Liver (tissue), 9 donors: Measurements from ENCODE around the gene TMTC2. TPM values are rescaled to one million over a fixed set of nuclear protein-coding genes. Genes with fewer than 3 reads are reported as not detected.

Source experiments
- DNase-seq: peaks from one replicate; pipeline ENCODE4 v3.0.0-alpha.2; 2017; ENCODE audit warnings: low spot score
- H3K27ac ChIP-seq, 2 donors: one replicate each; pipeline ENCODE4 v1.7.0; 2013; ENCODE audit warnings: inconsistent platforms in 2 of 2, low read length in 2 of 2, control low read depth in 1 of 2, low read depth in 1 of 2, mild to moderate bottlenecking in 1 of 2
- H3K27me3 ChIP-seq, 4 donors: one replicate each; pipeline versions ENCODE4 v1.6.1 to v1.7.0; 2013; ENCODE audit warnings: low read length in 3 of 4, inconsistent platforms in 1 of 4, mild to moderate bottlenecking in 1 of 4, moderate library complexity in 1 of 4; ENCODE audit not compliant: control insufficient read depth in 4 of 4, insufficient read depth in 4 of 4
- H3K36me3 ChIP-seq, 4 donors: one replicate each; pipeline versions ENCODE4 v1.6.1 to v1.7.0; 2013; ENCODE audit warnings: low read length in 3 of 4, mild to moderate bottlenecking in 3 of 4, low read depth in 1 of 4, moderate library complexity in 1 of 4; ENCODE audit not compliant: control insufficient read depth in 4 of 4, insufficient read depth in 3 of 4
- H3K4me1 ChIP-seq, 4 donors: one replicate each; pipeline versions ENCODE4 v1.6.1 to v1.7.0; 2013; ENCODE audit warnings: low read length in 3 of 4, mild to moderate bottlenecking in 3 of 4, moderate library complexity in 1 of 4; ENCODE audit not compliant: control insufficient read depth in 4 of 4, insufficient read depth in 4 of 4
- H3K4me3 ChIP-seq, 3 donors: one replicate each; pipeline versions ENCODE4 v1.6.1 to v1.7.0; 2013; ENCODE audit warnings: low read length in 3 of 3, control low read depth in 1 of 3, low read depth in 1 of 3, mild to moderate bottlenecking in 1 of 3
- H3K9ac ChIP-seq, 2 donors: one replicate each; pipeline ENCODE4 v1.7.0; 2013; ENCODE audit warnings: low read length in 2 of 2, mild to moderate bottlenecking in 2 of 2, moderate library complexity in 2 of 2, control low read depth in 1 of 2, low read depth in 1 of 2
- H3K9me3 ChIP-seq, 4 donors: one replicate each; pipeline versions ENCODE4 v1.6.1 to v1.7.0; 2013; ENCODE audit warnings: low read length in 3 of 4; ENCODE audit not compliant: control insufficient read depth in 4 of 4
- ATF3 ChIP-seq: IDR thresholded peaks from 2 replicates; pipeline ENCODE4 v1.6.1; 2016; ENCODE audit warnings: antibody characterized with exemption
- CTCF ChIP-seq: fragments of 150-350 bp; IDR thresholded peaks from 2 replicates; pipeline ENCODE4 v1.5.1; 2017; ENCODE audit warnings: improper control_type of control experiment, low read depth, low read length; ENCODE audit not compliant: missing input control
- EGR1 ChIP-seq, 2 donors: IDR thresholded peaks; 2 replicates each; pipeline ENCODE4 v1.6.1; 2016 to 2018; ENCODE audit warnings: antibody characterized with exemption in 2 of 2, low read depth in 2 of 2
- FOXA1 ChIP-seq: IDR thresholded peaks from 2 replicates; pipeline ENCODE4 v1.6.1; 2016; ENCODE audit warnings: antibody characterized with exemption
- GABPA ChIP-seq, 2 donors: IDR thresholded peaks in 1 of 2; conservative IDR thresholded peaks in 1 of 2; 2 replicates each; pipeline ENCODE4 v1.6.1; 2016; ENCODE audit warnings: antibody characterized with exemption in 2 of 2, mild to moderate bottlenecking in 1 of 2, moderate library complexity in 1 of 2
- HNF4A ChIP-seq, 2 donors: conservative IDR thresholded peaks; 2 replicates each; pipeline ENCODE4 v1.6.1; 2016; ENCODE audit warnings: antibody characterized with exemption in 2 of 2, mild to moderate bottlenecking in 2 of 2
- JUND ChIP-seq, 2 donors: IDR thresholded peaks; 2 replicates each; pipeline ENCODE4 v1.6.1; 2016; ENCODE audit warnings: antibody characterized with exemption in 2 of 2
- NR2F2 ChIP-seq: IDR thresholded peaks from 2 replicates; pipeline ENCODE4 v1.6.1; 2016; ENCODE audit warnings: antibody characterized with exemption
- RAD21 ChIP-seq, 2 donors: IDR thresholded peaks; 2 replicates each; pipeline ENCODE4 v1.6.1; 2016; ENCODE audit warnings: antibody characterized with exemption in 2 of 2, mild to moderate bottlenecking in 2 of 2
- REST ChIP-seq: IDR thresholded peaks from 2 replicates; pipeline ENCODE4 v1.6.1; 2016; ENCODE audit warnings: antibody characterized with exemption, mild to moderate bottlenecking
- RXRA ChIP-seq, 2 donors: IDR thresholded peaks; 2 replicates each; pipeline ENCODE4 v1.6.1; 2017 to 2018; ENCODE audit warnings: antibody characterized with exemption in 2 of 2, mild to moderate bottlenecking in 1 of 2
- SP1 ChIP-seq: IDR thresholded peaks from 2 replicates; pipeline ENCODE4 v1.6.1; 2018; ENCODE audit warnings: antibody characterized with exemption, mild to moderate bottlenecking
- TAF1 ChIP-seq: conservative IDR thresholded peaks from 2 replicates; pipeline ENCODE4 v1.6.1; 2016; ENCODE audit warnings: antibody characterized with exemption, mild to moderate bottlenecking
- YY1 ChIP-seq: IDR thresholded peaks from 2 replicates; pipeline ENCODE4 v1.6.1; 2016; ENCODE audit warnings: antibody characterized with exemption, mild to moderate bottlenecking
- ZBTB33 ChIP-seq: IDR thresholded peaks from 2 replicates; pipeline ENCODE4 v1.6.1; 2016; ENCODE audit warnings: antibody characterized with exemption
- WGBS: extraction: QIAGEN DNeasy Blood & Tissue Kit; methylation state at CpG from one replicate; pipeline ENCODE4 v1.1.7; 2013; 5-methylcytosine and 5-hydroxymethylcytosine counted together
- polyA plus RNA-seq, 2 donors: library from polyadenylated mRNA; stranded (reverse) in 1 of 2; unstranded in 1 of 2; fragments of 200-250 nt in 1 of 2; fragments of >200 nt in 1 of 2; fragmentation: Nextera tagmentation in 1 of 2; extraction: Ambion mirVana in 1 of 2; gene quantifications; one replicate each; pipeline versions ENCODE4 v1.2.1 to v1.2.3, GENCODE V29; 2013 to 2015
- total RNA-seq, 2 donors: library from RNA; depleted of rRNA; stranded (reverse); fragments of >200 nt; gene quantifications; one replicate each; pipeline ENCODE4 v1.2.3, GENCODE V29; 2014
- donor health status: healthy.
- donor health status: healthy.
- donor health status: healthy.
- donor health status: healthy.
- donor health status: healthy.

Gene TMTC2
- total and polyA plus RNA-seq, 4 donors, result 0.36 to 3.0 (median 0.61) TPM

- no peaks in the 10 kb centered on the region for H3K4me1 ChIP-seq
- no peaks in the 10 kb centered on the region for H3K36me3 ChIP-seq
- no peak overlapping the region for H3K27ac ChIP-seq
- H3K4me3 ChIP-seq, result no peak overlapping the region
- no peak for DNase-seq
- WGBS, result 72% methylated on average over 2 of the region's 2 CpGs
- TF ChIP-seq HNF4A (conservative IDR thresholded peaks at IDR 0.05) (no peak), GABPA (IDR thresholded peaks at IDR 0.05 in 1 of 2, conservative IDR thresholded peaks at IDR 0.05 in 1 of 2) (no peak), FOXA1 (no peak), REST (no peak), NR2F2 (no peak), CTCF (no peak), JUND (IDR thresholded peaks at IDR 0.05) (no peak), ZBTB33 (no peak), SP1 (no peak), YY1 (no peak)
- no peak overlapping the region for H3K9ac ChIP-seq
- no peaks in the 10 kb centered on the region for H3K27me3 ChIP-seq
- H3K9me3 ChIP-seq, result peaks cover 0 to 1% (median 0%) of the 10 kb centered on the region in 4 donors
These were observed 60.0 kb downstream of the TMTC2 start for GRCh38 chr12:82746668-82747067.

GRCh38 chr12:82749015-82749414, 62.3 kb downstream of the TMTC2 start:
- Histone ChIP-seq H3K36me3 (no peaks in the 10 kb centered on the region), H3K27me3 (no peaks in the 10 kb centered on the region), H3K9ac (no peak overlapping the region), H3K27ac (no peak overlapping the region), H3K9me3 (no peaks in the 10 kb centered on the region), H3K4me3 (no peak overlapping the region), H3K4me1 (no peaks in the 10 kb centered on the region)
- TF ChIP-seq HNF4A (conservative IDR thresholded peaks at IDR 0.05), result no peak
- no peak for DNase-seq
- WGBS, result 71% methylated on average over 4 of the region's 4 CpGs

- Histone ChIP-seq H3K36me3 (no peaks in the 10 kb centered on the region), H3K4me3 (no peak overlapping the region), H3K9me3 (no peaks in the 10 kb centered on the region), H3K27me3 (no peaks in the 10 kb centered on the region), H3K4me1 (peaks cover 0 to 5% (median under 1%) of the 10 kb centered on the region in 4 donors), H3K27ac (no peak overlapping the region), H3K9ac (no peak overlapping the region)
- no peak for DNase-seq
- TF ChIP-seq EGR1 (IDR thresholded peaks at IDR 0.05; ENCODE audit: low read depth in 2 of 2) (no peak), RXRA (IDR thresholded peaks at IDR 0.05) (no peak), RAD21 (IDR thresholded peaks at IDR 0.05) (no peak), HNF4A (conservative IDR thresholded peaks at IDR 0.05) (no peak), JUND (IDR thresholded peaks at IDR 0.05) (no peak), CTCF (no peak), ATF3 (no peak), NR2F2 (no peak), FOXA1 (no peak), ZBTB33 (no peak), SP1 (no peak), TAF1 (no peak)
These were observed 68.2 kb downstream of the TMTC2 start for GRCh38 chr12:82754856-82755255.
